ENCODE data around the gene BCAS3.
"Not testable (repeated sequence)": the region's sequence is repeated elsewhere in the genome, so short reads cannot be mapped to it uniquely, and the experiment has no call there.

The BCAS3 gene

DNA sequence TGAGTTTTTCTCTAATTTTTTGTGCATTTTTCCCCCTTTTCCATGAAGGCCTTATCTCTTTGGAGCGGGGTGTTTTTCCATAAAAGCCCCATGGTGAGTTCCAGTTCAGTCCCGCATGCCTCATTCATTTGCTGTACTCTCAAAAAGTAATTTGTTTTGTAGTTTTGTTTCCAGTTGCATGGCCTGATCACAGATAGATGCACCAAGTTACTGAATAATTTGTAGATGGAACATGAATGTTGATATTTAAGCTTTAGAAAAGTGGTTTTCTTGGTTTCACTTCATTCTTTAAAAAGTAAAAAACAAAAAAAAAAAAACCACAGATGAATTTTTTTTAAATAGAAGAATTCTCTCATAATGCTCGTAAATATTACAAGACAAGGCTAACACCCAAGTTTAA is 349.2 kb downstream of the BCAS3 start:
- FAIRE-seq (no peak), DNase-seq (ENCODE audit: insufficient read length, low spot score) (no peak)
- TF ChIP-seq POU2F2 (IDR thresholded peaks at IDR 0.05; ENCODE audit: low read depth, low read length) (no peak), SPI1 (IDR thresholded peaks at IDR 0.05; ENCODE audit: low read depth, low read length) (no peak), PAX5 (IDR thresholded peaks at IDR 0.05; ENCODE audit: insufficient read depth, low read length, severe bottlenecking) (no peak), TAF1 (IDR thresholded peaks at IDR 0.05; ENCODE audit: low read depth, low read length) (no peak), POLR2AphosphoS5 (IDR thresholded peaks at IDR 0.05; ENCODE audit: low read depth, low read length) (no peak), POLR2A (IDR thresholded peaks at IDR 0.05; ENCODE audit: low read depth, low read length) (no peak)

DNA sequence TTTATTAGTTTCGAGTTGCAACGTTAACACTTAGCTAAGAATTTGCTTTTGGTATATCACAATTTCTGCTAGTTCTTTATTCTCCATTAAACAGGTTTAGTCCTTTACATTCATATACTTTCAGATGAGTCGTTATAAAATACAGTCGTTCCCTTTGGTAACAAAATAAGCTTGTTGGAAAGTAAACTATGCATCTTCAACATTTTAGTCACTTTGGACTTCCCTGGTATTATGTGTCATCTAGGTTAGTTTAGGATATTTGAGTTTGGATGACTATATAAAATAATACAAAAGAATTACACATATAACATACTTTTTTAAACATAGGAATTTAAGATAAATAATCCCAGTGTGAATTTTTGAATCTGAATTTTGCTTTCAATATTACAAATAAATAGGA is 351.5 kb downstream of the BCAS3 start:
- TF ChIP-seq TAF1 (IDR thresholded peaks at IDR 0.05; ENCODE audit: low read depth, low read length) (no peak), POLR2A (IDR thresholded peaks at IDR 0.05; ENCODE audit: low read depth, low read length) (no peak), POLR2AphosphoS5 (IDR thresholded peaks at IDR 0.05; ENCODE audit: low read depth, low read length) (no peak), SPI1 (IDR thresholded peaks at IDR 0.05; ENCODE audit: low read depth, low read length) (no peak), PAX5 (IDR thresholded peaks at IDR 0.05; ENCODE audit: insufficient read depth, low read length, severe bottlenecking) (no peak), POU2F2 (IDR thresholded peaks at IDR 0.05; ENCODE audit: low read depth, low read length) (no peak)
- no peak for DNase-seq (ENCODE audit: insufficient read length, low spot score)
- FAIRE-seq, result no peak

DNA sequence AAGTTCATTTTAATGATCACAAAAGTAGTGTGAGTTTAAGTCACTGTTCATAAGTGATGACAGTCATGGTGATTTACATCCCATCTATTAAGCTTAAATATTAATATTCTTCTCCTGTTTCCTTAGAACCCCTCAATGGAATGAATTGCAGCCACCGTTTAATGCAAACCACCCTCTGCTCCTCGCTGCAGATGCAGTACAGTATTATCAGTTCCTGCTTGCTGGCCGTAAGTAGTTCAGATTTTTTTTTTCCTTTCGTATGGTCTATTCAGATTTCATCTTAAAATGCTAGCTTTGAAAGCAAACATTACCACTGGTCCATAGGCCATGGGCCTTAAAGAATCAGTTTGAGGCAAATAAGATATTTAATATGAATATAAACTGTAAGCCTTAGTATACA is 363.0 kb downstream of the BCAS3 start:
- no peak for DNase-seq (ENCODE audit: insufficient read length, low spot score)
- TF ChIP-seq POLR2A (IDR thresholded peaks at IDR 0.05; ENCODE audit: low read depth, low read length) (no peak), POU2F2 (IDR thresholded peaks at IDR 0.05; ENCODE audit: low read depth, low read length) (no peak), TAF1 (IDR thresholded peaks at IDR 0.05; ENCODE audit: low read depth, low read length) (no peak), SPI1 (IDR thresholded peaks at IDR 0.05; ENCODE audit: low read depth, low read length) (no peak), PAX5 (IDR thresholded peaks at IDR 0.05; ENCODE audit: insufficient read depth, low read length, severe bottlenecking) (no peak), POLR2AphosphoS5 (IDR thresholded peaks at IDR 0.05; ENCODE audit: low read depth, low read length) (no peak)
- no peak for FAIRE-seq

DNA sequence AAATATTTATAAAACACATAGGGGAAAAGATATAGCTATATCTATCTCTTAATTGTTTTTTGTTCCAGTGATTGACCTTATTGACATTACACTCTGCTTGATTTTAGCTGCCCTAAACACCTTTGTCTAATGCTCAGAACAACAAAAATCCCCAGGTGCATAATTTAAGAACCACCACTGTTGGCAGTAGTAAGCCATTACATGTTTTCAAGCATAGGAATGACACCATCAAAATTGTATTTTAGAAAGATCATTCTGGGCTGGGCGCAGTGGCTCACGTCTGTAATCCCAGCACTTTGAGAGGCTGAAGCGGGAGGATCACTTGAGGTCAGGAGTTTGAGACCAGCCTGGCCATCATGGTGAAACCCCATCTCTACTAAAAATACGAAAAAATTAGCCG is 364.7 kb downstream of the BCAS3 start:
- FAIRE-seq; DNase-seq (ENCODE audit: insufficient read length, low spot score): not testable (repeated sequence)

DNA sequence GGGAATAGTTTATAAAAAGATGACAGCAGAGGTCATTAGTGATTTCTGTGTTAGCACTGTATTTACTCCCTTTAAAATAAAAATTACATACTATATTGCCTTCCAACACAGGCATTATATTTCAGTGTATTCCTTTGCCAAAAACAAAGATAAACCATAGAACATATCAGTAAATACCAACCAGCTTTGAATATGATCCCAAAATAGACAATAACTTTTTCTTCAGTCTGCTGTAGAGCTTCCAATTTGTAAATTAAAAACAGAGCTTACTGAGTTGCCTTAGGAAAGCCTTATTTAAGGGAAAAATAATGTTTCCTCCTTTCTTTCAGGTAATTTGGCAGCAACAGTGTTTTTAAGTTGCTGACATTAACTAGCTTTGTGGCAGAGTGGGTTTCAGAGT is 369.9 kb downstream of the BCAS3 start:
- TF ChIP-seq POLR2AphosphoS5 (IDR thresholded peaks at IDR 0.05; ENCODE audit: low read depth, low read length), result no peak
- no peak for TF ChIP-seq SPI1 (IDR thresholded peaks at IDR 0.05; ENCODE audit: low read depth, low read length)
- TF ChIP-seq POLR2A (IDR thresholded peaks at IDR 0.05; ENCODE audit: low read depth, low read length), result no peak
- no peak for DNase-seq (ENCODE audit: insufficient read length, low spot score)
- no peak for FAIRE-seq

DNA sequence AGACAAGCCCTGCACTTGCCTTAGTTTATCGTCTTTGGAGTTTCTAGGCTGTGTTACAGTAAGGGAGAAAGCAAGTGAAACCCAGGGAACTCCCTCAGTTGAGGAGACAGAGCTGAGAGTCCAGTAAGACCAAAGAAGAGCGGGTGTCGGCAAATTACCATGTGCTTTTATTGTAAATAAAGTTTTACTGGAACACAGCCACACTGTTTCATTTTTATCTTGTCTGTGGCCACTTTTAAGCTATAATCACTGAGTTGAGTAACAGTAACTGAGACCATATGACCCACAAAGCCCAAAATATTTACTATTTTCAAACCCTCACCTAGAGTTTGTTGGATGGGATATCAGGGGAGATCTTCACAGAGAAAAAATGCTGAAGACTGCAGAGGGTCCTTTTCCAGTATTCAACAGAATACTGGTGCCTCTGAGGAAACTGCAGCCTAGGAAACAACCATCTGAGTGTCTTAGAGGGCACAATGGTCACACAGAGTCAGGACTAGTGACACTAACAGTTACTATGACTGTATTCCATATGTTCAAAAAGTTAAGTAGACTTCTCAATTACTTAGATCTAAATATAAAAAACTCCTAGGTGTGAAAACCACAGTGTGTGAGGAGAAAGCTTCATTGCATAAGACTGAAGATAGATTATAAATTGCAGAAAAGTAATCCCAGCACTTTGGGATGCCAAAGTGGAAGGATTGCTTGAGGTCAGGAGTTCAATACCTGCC is 370.9 kb downstream of the BCAS3 start:
- no peak for TF ChIP-seq POLR2A (IDR thresholded peaks at IDR 0.05; ENCODE audit: low read depth, low read length)
- TF ChIP-seq SPI1 (IDR thresholded peaks at IDR 0.05; ENCODE audit: low read depth, low read length), result no peak
- TF ChIP-seq TAF1 (IDR thresholded peaks at IDR 0.05; ENCODE audit: low read depth, low read length), result no peak
- no peak for TF ChIP-seq POU2F2 (IDR thresholded peaks at IDR 0.05; ENCODE audit: low read depth, low read length)
- TF ChIP-seq PAX5 (IDR thresholded peaks at IDR 0.05; ENCODE audit: insufficient read depth, low read length, severe bottlenecking), result no peak
- no peak for TF ChIP-seq POLR2AphosphoS5 (IDR thresholded peaks at IDR 0.05; ENCODE audit: low read depth, low read length)
- no peak for FAIRE-seq
- no peak for DNase-seq (ENCODE audit: insufficient read length, low spot score)

DNA sequence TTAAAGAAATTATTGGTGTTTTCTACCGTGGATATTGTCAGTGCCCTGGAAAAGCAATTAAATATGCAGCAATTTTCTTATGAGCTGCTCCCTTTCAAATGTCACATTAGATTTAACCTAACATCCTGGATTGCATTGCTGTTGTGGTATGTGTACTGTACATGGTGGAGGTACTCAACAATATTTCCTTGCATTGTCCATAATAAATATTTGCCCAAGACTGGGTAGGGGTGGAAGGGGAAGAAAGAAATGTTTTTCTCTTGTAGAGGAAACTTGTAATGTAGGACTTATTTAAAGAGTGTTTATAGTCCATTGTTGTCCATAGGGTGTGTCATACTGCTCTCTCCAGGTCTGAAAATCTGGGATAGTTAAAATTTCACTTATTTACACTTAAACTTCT is 375.8 kb downstream of the BCAS3 start:
- FAIRE-seq, result no peak
- DNase-seq (ENCODE audit: insufficient read length, low spot score), result no peak
- TF ChIP-seq TAF1 (IDR thresholded peaks at IDR 0.05; ENCODE audit: low read depth, low read length) (no peak), POU2F2 (IDR thresholded peaks at IDR 0.05; ENCODE audit: low read depth, low read length) (no peak), POLR2AphosphoS5 (IDR thresholded peaks at IDR 0.05; ENCODE audit: low read depth, low read length) (no peak), POLR2A (IDR thresholded peaks at IDR 0.05; ENCODE audit: low read depth, low read length) (no peak), PAX5 (IDR thresholded peaks at IDR 0.05; ENCODE audit: insufficient read depth, low read length, severe bottlenecking) (no peak), SPI1 (IDR thresholded peaks at IDR 0.05; ENCODE audit: low read depth, low read length) (no peak)

DNA sequence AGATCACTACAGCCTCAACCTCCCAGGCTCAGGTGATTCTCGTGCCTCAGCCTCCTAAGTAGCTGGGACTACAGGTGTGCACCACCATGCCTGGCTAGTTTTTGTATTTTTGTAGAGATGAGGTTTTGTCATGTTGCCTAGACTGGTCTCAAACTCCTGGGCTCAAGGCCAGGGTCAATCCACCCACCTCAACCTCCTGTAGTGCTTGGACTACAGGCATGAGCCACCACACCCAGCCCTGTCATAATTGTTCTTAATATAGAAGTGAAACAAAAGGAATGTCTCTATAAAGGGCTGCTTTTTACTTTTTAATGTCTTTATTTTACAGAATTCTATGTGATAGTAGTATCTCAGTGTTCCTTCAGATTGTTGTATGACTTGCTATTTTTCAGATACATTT is 376.8 kb downstream of the BCAS3 start:
- no peak for FAIRE-seq
- no peak for DNase-seq (ENCODE audit: insufficient read length, low spot score)
- no peak for TF ChIP-seq POLR2AphosphoS5 (IDR thresholded peaks at IDR 0.05; ENCODE audit: low read depth, low read length)
- no peak for TF ChIP-seq PAX5 (IDR thresholded peaks at IDR 0.05; ENCODE audit: insufficient read depth, low read length, severe bottlenecking)
- no peak for TF ChIP-seq POU2F2 (IDR thresholded peaks at IDR 0.05; ENCODE audit: low read depth, low read length)
- TF ChIP-seq POLR2A (IDR thresholded peaks at IDR 0.05; ENCODE audit: low read depth, low read length), result no peak
- TF ChIP-seq SPI1 (IDR thresholded peaks at IDR 0.05; ENCODE audit: low read depth, low read length), result no peak
- TF ChIP-seq TAF1 (IDR thresholded peaks at IDR 0.05; ENCODE audit: low read depth, low read length), result no peak

DNA sequence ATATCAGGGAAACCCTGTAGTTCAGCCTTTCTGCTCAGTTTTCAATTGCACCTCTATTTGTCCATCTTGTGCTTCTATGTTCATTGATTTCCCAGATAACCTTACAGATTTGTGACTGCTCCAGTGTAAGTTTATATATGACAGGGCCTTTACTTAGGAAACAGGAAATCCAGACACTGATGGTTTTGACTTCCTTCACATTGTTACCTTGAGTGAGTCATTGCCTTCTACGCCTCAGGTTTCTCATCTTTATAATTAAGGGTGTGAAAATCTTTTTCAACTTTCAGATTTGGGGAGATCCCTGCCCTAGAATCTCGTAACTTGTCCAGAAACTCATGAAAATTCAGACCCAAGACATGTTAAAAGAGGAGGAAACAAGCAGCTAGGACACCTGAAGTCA is 379.6 kb downstream of the BCAS3 start:
- no peak for FAIRE-seq
- no peak for TF ChIP-seq POU2F2 (IDR thresholded peaks at IDR 0.05; ENCODE audit: low read depth, low read length)
- TF ChIP-seq POLR2AphosphoS5 (IDR thresholded peaks at IDR 0.05; ENCODE audit: low read depth, low read length), result no peak
- no peak for TF ChIP-seq TAF1 (IDR thresholded peaks at IDR 0.05; ENCODE audit: low read depth, low read length)
- no peak for TF ChIP-seq POLR2A (IDR thresholded peaks at IDR 0.05; ENCODE audit: low read depth, low read length)
- no peak for TF ChIP-seq SPI1 (IDR thresholded peaks at IDR 0.05; ENCODE audit: low read depth, low read length)
- TF ChIP-seq PAX5 (IDR thresholded peaks at IDR 0.05; ENCODE audit: insufficient read depth, low read length, severe bottlenecking), result no peak
- no peak for DNase-seq (ENCODE audit: insufficient read length, low spot score)

DNA sequence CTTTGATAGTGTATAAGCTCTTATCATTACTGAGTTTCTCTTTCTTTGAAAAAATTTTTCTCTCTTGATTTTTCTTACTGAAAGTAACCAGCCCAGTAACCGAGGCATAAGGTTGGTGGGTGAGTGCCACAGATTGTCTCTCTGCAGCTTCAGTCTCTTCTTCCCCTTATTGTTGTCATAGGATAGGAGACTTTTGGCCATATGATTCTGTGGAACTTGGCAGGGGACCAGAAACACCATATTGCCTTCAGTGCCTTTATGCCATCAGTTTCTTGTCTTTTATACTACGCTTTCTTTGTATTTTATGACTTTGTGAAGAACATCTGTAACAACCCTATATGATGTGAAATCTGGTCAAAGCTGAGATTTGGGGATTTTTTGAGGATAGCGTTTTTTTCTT is 380.4 kb downstream of the BCAS3 start:
- TF ChIP-seq PAX5 (IDR thresholded peaks at IDR 0.05; ENCODE audit: insufficient read depth, low read length, severe bottlenecking) (no peak), POLR2A (IDR thresholded peaks at IDR 0.05; ENCODE audit: low read depth, low read length) (no peak)
- no peak for FAIRE-seq
- no peak for DNase-seq (ENCODE audit: insufficient read length, low spot score)
